H54 (cell line): ENCODE measurements around the gene PTGIR.

Source experiments
- DNase-seq: peaks from one replicate; pipeline ENCODE4 v3.0.0; 2011; ENCODE audit warnings: low spot score, mixed read lengths; ENCODE audit not compliant: insufficient read length
- FAIRE-seq: peaks from 3 replicates; lab custom pipeline; 2011; peaks lifted over from hg19 to GRCh38; lab: Jason Lieb, UNC
- POLR2A ChIP-seq: IDR thresholded peaks from 2 replicates; pipeline ENCODE4 v1.6.1; 2011; ENCODE audit warnings: low read depth, mild to moderate bottlenecking, low read length

PTGIR gene

DNA sequence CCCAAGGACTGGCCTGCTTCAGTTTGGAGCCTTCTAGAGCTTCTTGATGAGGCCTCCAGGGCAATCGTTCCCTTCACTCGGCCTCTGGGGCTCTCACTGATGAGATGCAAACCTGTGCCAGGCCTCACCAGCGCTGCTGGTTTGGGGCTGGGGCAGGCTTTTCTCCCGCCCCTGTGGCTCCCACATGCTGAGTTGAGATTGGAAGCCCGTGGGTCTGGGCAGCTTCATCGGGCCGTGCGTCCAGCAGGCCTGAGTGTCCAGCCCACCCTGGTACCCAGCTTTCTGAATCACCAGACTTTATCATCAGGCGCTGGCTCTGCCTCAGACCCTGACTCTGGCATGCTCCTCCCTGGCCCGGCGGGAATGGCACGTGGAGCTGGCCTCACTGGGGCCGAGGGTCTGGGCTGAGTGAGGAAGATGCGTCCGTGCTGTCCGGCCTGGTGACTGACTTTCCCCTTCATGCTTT, 19.5 kb downstream of the PTGIR start:
- DNase-seq (no peak), FAIRE-seq (no peak)
- no peak for TF ChIP-seq POLR2A

DNA sequence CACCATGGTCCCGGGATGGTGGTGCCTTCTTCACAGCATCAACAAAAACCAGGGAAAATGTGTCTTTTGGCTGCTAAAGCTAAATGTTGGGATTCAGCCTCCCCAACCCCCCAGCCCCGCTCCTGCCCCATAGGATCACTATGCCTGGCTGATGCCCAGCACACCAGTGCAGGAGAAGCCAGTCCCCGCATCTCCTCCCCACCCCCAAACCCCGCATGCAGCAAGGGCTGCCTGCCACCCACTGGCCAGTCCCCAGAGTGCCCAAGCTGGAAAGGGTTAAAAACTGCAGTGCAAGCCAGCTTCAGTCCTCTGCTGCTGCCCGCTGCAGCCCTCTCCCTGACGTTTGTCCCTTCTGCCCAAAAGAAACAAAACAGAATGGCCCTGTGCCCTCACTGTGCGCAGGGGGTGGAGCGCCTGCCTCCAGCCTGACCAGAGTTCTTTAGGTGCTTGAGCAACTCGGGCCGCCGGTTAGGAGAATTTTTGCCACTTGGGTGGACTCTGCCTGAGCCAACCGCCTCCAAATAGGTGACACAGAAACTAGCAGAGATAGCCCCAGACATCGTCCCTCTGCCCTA, 20.0 kb downstream of the PTGIR start:
- FAIRE-seq (no peak), DNase-seq (no peak)
- no peak for TF ChIP-seq POLR2A

DNA sequence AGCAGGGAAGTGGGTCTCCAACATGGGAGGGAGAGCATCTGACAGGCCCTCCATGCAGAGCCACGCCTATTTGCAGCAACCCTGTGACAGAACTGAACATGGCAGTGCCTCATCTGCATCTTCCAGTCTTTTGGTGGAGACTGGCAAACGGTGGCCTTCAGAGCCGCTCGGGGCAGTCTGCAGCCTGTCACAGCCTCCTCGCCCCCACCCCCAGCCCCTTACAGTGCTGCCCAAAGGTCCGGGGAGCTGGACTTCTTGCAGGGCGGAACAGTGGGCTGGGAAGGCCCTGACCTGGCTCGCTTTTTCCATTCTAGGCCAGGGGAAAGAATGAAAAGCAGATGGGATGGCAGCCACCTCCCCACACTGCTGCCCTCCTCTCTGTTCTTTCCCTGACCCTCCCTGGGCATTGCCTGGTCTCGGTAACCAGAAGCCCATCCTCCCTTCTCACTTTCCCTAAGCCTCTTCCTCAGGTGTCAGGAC, 21.1 kb downstream of the PTGIR start:
- DNase-seq, result no peak
- no peak for TF ChIP-seq POLR2A
- no peak for FAIRE-seq

DNA sequence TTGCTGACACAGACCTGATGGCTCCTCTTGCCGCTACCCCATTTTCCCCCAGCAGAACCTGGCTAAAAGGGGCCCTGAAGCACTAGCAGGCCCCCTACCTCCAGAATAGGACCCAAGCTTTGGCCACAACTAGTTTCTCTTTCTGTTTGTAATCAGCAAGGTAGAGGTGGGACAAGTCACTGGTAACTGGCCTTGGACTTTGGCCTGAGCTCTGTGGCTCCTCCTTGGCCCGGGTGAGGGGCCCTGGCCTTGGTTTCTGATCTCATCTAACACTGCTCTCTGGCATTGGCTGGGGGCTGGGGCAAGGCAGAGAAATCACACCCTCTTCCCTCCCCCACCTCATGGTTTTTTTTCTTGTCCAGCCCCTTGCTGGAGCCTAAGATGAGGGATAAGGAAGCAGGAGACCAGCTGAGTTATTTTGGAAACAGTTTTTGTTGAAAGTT, 21.7 kb downstream of the PTGIR start:
- FAIRE-seq (no peak), DNase-seq (no peak)
- TF ChIP-seq POLR2A, result no peak

DNA sequence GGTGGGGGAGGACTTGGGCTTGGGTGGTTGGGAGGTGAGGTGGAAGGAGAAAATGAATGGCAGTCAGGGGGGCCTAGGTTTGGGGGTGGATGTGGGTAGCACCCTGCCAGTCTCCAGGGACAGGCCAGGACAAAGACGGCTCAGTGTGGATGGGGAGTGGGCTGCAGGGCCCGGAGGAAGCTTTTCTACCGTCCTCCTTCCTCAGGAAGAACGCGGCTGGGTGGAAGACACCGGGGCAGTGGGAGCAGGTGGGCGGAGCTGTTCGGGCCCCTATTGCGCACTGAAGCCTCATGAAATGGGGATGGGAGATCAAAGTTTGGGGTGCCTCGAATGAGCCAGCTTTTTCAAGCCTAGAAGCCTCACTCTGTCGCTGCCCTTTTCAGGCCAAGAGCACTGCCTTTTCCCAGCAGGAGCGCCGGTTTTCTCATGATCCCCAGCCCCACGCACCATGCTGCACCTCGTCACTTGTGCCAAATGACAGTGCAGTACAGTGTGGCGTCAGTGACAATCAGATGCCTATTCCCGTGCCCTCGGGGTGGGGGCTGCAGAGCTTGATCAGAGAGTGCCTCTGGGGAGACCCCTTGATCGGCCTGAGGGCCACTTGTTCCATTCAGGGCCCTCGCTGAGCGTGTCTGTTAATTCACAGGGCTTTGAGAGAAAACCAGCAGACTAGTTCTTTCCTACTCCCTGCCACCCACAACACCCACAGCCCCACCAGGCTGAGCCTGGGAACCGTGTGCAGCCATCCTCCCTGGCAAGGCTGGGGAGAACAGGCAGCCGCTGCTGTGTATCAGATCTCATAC, 22.3 kb downstream of the PTGIR start:
- no peak for FAIRE-seq
- no peak for DNase-seq
- no peak for TF ChIP-seq POLR2A

DNA sequence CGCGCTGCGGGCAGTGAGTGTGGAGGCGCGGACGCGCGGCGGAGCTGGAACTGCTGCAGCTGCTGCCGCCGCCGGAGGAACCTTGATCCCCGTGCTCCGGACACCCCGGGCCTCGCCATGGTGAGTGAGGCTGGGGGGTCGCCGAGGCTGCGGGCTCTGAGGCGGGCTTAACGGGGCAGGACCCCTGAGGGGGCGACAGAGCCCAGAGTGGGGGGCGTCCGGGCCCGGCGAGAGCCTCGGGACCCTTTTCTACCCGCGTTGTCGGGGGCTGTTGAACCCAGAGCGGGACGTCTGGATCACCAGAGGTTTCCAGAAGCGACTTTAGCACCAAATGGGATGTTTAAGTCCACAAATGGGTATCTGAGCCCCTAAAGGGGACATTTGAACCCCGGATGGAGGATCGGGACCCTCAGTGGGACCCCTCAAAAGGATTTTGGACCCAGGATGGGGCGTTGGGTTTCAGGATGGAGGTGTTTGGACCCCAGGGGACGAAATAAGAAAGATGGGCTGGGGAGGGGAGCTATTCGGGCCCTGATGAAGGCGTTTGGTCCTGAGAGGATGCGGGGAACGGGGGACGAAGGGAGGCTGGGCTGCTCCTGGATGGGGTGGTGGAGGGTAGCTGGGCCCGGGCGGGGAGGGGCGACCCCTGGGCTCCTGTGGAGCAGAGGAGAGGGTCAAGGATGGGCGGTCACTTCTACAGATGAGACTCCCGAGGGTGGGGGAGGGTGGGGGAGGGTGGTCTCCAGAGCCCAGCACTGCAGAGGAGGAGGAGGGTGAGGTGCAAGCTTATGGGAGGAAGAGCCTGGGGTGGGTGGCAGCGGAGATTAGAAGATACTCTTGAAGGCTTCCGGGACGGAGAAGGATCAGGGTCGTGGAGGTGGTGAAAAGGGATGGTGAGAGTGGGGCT, 23.3 kb downstream of the PTGIR start, which contains the start of gene CALM3:
Gene CALM3 (plus strand): TSS at position 13 of the 907 bp plus-strand sequence. CDS start 105 bp downstream, at position 118.
- DNase-seq, result no peak
- no peak for FAIRE-seq
- TF ChIP-seq POLR2A, result peak; percentile 78

DNA sequence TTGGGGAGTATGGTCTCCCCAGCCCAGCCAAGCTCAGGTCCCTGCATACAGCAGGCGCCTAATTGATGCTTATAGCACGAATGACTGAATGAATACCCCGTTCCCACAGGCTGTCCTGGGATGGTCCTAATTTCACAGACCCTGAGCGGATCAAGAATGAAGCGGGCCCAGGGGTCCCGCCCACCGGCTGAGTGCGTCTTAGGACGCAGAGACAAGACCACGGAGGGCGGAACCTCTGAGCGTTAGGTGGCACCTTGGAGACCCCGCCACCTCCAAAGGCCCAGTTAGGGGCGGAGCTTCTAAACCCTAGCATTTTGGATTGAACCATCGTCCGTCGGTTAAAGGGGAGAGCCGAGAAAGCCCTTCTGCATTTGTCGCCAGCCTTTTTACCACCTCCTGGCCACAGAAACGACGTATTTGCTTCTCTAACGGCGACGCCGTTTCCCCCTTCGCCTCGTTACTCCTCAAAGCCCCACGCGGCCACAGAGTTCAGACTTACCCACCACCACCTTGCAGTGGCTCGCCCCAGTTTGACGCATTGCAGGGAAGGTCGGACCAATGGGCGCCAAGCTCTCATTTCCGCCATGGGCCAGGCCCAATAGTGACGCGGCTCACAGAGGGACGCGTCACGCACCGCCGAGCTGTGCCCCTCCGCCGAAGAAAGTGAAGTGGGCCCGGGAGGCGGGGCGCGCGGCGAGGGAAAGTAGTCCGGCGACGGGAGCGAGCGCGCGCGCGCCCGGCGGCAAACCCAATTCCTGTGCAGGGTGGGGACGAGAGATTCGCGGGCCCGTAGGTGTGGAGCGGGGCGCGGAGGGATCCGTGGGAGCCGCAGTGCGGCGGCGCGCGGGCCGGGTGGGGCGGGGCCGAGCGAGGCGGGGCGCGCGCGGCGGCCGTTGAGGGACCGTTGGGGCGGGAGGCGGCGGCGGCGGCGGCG, 24.2 kb downstream of the PTGIR start:
- peak; percentile 49; the same call in 1 of the 2 replicates for TF ChIP-seq POLR2A
- DNase-seq (peak; percentile 86), FAIRE-seq (peak; percentile 11)

DNA sequence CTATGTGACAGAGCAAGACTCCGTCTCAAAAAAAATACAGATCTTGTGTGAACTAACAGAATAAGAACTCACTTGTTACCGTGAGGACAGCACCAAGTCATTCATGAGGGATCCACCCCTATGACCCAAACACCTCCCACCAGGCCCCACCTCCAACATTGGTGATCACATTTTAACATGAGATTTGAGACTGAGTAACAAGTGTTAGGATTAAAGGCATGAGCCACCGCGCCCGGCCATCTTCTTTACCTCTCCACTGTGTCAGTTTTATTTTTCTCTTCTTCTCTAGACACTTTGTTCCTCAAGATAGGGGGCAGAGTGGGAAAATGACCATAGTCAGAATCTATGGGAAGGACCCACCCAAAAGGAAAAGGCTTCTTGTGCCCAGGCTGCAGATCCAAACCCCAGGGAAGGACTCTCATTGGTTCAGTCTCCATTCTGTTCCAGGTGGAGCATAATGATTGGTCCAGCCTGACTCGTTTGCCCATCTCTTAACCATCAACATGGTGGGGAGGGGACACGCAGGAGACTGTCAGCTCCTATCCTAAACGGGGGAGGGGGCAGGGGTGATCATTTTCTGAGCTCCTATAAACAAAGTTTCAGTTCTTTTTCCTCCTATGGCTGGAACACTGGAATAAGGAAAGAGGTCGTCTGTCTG, 25.0 kb downstream of the PTGIR start:
- no peak for FAIRE-seq
- no peak for DNase-seq
- no peak for TF ChIP-seq POLR2A

DNA sequence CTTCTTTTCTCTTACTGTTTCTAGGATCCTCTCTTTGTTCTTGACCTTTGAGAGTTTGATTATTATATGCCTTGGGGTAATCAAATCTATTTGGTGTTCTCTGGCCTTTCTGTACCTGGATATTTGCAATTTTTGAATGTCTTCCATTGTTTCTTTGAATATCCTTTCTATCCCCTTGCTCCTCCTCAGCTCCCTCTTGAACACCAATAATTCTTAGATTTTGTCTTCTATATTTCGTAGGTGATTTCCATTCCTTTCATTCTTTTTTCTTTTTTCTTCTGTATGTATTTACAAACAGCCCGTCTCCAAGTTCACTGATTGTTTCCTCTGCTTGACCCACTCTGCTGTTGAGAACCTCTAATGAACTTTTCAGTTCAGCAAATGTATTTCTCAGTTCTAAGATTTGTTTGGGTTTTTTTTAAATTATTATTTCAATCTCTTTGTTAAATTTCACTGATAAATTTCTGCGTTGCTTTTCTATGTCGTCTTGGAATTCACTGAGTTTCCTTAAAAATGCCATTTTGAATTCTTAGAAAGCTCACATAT, 26.4 kb downstream of the PTGIR start:
- DNase-seq (no peak), FAIRE-seq (no peak)
- TF ChIP-seq POLR2A, result no peak

DNA sequence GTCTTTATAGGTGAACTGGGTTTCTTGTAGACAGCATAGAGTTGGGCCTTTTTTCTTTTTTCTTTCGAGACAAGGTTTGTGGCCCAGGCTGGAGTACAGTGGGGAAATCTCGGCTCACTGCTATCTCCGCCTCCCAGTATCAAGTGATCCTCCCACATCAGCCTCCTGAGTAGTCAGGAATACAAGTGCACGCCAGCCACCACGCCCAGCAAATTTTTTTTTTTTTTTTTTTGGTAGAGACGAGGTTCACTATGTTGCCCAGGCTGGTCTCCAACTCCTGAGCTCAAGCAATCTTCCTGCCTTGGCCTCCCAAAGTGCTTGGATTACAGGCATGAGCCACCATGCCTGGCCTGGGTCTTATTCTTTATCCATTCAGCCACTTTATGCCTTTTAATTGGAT, 28.9 kb downstream of the PTGIR start:
- FAIRE-seq (no peak), DNase-seq (no peak)
- TF ChIP-seq POLR2A, result no peak

DNA sequence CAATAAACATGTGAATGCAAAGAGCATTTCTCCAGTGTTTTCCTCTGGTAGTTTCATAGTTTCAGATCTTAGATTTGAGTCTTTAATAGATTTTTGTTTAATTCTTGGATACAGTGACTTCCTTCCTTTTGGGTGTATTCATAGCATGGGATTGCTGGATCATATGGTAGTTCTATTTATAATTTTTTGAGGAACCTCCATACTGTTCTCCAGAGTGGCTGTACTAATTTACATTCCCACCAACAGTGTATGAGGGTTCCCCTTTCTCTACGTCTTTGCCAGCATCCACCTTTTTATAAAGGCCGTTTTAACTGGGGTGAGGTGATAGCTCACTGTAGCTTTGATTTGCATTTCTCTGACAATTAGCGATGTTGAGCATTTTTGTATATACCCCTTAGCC, 33.0 kb downstream of the PTGIR start:
- FAIRE-seq, result no peak
- no peak for DNase-seq
- TF ChIP-seq POLR2A, result no peak

DNA sequence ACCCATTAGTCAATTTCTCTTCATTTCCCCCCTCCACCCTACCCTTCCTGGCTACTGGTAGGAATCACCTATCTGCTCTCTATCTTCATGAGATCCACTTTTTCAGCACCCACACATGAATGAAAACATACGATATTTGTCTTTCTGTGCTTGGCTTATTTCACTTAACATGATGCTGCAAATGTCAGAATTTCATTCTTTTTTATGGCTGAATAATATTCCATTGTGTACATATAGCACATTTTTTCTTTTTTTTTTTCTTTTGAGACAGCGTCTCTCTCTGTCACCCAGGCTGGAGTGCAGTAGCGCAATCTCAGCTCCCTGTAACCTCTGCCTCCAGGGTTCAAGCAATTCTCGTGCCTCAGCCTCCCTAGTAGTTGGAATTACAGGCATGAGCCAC, 33.6 kb downstream of the PTGIR start:
- FAIRE-seq (no peak), DNase-seq (no peak)
- no peak for TF ChIP-seq POLR2A
